G401.6 (cell line): ENCODE measurements around the gene PRCP.

Experiments used
- FAIRE-seq: peaks from 2 replicates; lab custom pipeline; 2012; peaks lifted over from hg19 to GRCh38; lab: Jason Lieb, UNC

Gene PRCP

GRCh38 chr11:82826526-82826925 is 73.7 kb downstream of the PRCP start:
- no peak for FAIRE-seq

DNA sequence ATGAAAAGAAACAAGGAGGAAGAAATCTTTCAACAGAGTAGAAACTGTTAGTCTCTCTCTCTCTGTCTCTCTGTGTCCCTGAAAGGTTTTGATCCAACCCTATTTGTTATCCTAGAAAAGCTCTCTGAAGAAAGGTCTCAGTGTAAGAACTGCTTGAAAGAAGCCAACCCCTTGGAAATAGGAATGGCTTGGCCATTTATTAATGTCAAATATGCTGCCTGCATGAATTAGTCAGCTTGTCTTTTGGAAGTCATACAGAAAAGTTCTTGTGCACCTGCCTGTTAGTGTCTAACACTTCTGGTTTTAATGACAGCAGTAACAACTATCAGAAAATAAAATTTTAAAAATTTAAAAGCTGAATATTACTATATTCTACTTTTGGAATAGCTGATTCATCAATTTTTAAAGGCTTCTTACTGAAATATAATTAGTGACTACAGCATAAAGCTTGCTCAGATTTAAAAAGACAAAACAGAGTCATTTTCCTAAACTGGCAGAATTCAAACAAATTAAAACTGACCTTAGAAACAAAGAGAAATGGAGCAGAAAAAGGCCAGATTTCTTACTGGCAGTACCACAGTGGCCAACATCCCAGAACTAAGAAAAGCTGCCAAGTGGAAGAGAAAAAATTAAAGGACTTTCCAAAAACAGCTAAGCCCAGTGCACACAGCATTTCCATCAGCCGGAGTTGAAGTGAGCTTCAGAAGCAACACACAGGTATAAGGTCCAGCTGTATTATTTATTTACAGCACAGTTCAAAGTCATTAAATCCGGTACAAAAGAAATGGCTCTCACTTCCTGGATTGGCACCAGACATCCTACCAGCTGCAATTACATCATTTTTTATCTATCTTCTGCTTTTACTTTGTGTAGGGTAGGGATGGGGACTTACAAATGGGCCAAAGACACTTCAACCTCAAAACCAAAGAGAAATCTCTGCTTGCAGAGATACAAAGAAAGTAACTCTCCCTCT is 76.3 kb downstream of the PRCP start:
- FAIRE-seq = no peak

DNA sequence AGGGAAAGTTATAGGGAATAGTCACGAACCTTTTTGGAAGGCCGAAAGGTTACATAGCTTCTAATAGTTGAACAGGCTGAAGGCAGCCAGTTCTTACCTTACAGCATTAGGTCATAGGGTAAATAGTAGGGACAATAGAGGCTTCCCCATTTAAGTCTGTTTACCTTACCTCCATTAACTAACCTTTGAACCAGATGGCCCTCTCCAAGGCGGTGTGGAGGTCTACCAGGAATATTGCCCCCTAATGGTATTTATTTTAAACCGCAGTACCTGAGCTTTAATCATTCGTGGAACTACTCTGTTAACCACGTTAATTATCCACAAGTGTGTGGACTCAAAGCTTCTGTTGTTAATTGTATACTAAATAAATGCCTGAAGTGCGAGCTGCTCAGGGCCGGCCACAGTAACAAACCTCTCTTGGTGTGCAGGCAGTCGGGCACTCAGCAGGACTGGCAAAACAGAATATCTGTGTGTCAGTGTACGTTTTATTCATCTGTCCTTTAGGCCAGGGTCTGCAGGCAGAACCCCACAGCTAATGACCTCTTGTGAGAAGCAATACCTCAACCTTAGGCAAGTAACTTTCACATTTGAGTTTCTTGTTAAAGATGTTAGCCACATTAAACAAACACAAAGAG is 81.7 kb downstream of the PRCP start:
- FAIRE-seq = no peak

DNA sequence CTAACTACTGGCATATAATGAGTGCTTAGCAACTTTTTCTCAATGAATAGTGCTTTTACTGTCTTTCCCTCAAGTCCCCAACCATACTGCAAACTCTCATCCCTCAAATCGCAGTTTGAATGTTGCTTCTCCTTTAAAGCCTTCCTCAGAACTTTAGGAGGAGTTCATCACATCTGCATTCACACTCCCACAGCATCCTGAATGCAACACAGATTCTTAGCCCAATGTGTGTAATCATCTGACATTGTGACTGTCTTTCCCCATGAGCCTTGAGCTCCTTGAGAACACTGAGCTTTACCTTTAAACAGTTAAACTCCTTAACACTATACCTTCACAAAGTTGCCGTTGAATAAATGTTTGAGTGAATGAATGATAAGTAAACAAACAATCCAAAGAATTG is 84.8 kb downstream of the PRCP start:
- no peak for FAIRE-seq

DNA sequence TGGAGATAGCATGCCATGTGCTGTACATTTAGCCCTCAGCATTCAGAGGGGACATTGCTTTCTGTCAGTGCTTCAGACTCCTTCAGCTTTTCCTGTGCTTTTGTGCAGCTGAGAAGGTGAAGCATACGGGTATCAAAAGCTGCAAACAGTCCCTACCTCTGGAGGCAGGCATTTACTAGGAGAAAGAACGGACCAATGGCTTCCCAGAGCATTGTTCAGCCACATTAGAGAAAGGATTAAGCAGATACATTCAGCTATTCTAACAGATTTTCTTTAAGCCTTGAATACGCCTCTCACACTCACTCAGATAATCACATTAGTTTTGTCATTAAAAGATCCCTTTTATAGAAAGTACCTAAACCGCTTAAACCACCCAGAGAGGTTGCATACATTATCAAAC is 85.9 kb downstream of the PRCP start:
- no peak for FAIRE-seq

GRCh38 chr11:82811369-82811768 is 88.9 kb downstream of the PRCP start:
- FAIRE-seq = no peak

DNA sequence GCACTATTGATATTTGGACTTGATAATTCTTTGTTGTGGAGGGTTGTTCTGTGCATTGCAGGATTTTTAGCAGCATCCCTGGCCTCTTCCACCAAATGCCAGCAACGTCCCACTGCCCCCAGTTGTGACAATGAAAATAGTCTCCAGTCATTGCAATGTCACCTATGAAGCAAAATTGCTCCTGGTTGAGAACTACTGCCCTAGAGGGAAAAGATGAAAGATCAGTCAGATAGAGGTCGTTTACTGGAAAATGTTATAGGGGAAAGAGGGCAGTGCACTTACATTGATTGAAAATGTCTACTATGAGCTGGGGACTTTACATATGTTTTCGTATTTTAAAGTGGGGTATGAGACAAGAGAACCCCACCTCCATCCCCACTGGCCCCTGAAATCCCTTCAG is 89.5 kb downstream of the PRCP start:
- FAIRE-seq = no peak

GRCh38 chr11:82810326-82810725 is 89.9 kb downstream of the PRCP start:
- no peak for FAIRE-seq

DNA sequence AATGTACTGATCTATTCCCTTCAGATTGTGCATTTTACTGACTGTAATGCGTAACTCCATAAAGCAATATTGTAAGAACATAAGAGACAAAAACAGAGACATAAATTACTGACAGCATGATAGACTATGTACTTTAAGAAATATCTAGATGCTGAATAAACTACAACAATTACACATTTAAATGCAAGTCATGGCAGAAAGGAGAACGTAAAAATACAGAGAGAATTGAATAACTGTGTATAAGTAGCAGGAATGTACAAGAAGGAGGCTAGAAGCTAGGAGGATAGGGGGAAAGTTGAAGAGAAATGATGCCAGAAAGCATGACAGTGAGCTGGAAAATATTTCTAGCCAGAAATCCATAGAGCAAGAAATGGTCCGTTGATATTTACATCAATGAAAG is 92.6 kb downstream of the PRCP start:
- FAIRE-seq = no peak

GRCh38 chr11:82802710-82803109 is 97.5 kb downstream of the PRCP start:
- FAIRE-seq = no peak

DNA sequence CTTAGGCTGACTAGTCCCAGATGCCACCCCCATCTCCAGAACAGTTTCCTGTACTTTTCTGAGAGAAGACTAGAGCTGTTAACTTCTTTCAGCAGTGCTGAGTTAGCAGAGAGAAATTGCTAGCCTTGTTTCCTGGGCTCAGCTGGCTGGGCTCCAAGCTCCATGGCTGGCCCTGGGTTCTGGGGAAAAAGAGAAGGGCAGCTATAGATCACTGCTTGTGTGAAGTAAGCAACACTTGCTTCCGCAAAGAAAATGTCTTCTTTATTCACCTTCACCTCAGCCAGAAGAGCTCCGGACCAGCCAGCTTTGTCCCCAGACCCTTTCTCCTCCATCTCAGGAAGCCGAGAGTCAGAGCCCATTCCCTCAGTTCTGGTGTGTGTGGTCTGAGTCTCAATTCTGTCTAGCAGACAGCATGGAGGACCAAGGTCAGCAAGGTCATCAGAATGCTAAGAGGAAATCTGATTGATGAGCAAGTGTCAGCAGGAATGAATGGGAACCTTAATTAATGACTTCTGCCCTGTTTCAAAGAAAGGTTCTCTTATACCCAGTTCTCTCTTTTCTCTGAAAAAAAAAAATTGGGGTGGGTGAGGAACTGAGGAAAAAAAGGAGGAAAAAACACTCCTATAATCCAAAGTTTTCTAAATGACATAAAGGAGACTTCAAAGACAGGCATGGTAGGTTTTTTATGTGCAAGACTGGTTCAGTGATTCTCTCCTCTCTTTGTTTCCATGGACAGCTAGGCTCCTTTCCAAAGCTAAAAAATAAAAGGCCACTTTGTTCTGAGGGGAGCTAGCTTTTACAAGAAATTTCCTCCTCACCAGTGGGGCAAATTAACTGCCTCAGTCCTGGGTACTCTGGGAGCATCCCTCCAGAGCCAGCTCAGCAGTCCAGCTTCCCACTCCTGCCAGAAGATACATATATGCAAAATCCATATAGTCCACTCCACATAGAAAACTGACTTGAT is 103.0 kb downstream of the PRCP start:
- no peak for FAIRE-seq

GRCh38 chr11:82794490-82794889 is 105.7 kb downstream of the PRCP start:
- no peak for FAIRE-seq

DNA sequence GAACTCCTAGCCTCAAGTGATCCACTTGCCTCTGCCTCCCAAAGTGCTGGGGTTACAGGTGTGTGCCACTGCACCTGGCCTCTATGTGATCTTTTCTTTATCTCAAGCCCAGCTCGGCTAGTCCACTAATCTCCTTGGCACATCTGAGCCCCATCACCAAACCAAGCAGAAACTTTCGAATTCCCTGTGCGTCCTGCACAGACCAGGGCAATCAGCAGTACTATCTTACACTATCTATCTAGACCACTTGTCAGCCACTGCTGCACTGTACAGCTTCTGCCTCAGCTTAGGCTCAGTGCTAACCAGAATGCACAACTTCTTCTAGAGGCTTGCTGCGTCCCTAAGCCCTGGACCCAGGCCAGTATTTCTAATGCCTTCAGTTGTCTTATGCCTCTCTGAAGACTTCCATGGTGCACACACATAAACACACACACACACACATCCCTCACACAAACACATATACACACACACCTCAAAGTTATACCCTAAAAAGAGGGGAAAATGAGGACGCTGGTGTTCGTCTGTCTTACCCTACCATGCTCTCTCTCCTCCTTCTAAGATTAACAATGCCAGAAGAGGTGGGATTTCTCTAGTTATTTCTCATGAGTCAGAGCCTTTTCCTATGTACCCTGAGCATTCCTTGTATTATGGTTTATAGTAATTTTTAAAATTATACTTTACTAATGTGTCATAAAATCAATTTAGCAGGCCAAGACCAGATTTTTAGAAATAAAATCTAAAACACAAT is 107.2 kb downstream of the PRCP start:
- FAIRE-seq = no peak

DNA sequence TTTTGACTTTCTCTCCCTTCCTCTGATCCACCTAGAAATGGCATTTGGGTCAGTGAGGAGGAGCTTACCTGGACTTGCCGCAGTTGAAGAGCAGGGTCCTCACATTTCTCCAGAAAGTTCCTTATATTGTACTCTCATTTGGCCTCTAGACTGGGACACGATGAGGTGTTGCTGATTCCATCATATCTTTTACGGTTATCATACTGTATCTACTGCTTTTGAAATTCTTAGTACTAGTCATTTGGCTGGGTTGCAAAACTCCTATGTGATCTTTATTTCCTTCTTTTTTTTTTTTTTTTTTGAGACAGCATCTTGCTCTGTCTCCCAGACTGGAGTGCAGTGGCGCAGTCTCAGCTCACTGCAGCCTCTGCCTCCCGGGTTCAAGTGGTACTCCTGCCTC is 107.9 kb downstream of the PRCP start:
- FAIRE-seq = no peak

DNA sequence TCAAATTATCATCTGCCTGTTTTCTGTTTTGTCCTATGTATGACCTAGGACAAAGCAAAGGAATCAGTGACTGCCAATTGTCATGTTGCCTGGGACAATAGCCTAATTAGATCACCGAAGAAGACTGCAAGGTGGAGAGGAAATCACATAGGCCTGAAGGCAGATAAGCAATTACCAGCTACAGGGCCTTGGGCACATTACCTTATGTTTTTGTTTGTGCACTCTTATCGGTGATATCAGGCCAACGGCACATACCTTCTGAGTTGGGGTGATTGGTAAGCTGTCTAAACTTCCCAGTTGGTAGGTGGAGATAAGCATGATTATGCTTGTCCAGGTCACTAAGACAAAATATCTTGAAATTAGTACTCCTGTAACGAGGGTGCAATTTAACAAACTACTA is 108.5 kb downstream of the PRCP start:
- FAIRE-seq = no peak

GRCh38 chr11:82790723-82791484 is 109.3 kb downstream of the PRCP start:
- FAIRE-seq = no peak

DNA sequence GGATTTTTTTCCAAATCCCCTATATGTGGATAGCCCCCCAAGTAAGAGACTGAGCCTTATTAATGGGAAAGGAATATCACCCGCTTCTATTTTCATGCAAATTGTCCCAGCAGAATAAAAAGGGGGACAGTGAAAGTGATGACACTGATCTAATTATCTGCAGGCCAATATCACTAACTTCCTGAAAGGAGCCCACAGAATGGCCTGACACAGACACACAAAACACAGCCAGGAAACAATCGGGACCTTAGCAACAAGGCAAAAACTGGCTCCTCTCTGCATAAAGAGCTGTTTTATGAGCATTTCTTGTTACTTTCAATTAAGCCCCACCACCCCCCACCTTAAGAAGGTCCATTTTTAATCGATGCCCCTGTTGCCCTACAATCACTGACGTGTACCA is 112.2 kb downstream of the PRCP start:
- no peak for FAIRE-seq

DNA sequence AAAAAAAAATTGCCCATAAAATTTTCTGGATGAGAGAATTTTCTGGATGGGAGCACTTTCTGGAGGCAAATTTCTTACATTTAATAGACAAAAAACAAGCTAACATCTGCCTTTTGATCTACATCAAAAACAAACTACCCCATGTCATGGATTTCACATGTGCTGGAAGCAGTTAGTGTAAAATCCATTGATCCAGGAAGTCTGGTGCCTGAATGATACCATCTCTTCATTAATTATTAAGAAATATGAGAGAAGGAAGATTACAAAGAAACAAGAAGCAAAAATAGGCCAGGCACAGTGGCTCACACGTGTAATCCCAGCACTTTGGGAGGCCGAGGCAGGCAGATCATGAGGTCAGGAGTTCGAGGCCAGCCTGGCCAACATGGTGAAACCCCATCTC is 113.4 kb downstream of the PRCP start:
- FAIRE-seq = no peak

DNA sequence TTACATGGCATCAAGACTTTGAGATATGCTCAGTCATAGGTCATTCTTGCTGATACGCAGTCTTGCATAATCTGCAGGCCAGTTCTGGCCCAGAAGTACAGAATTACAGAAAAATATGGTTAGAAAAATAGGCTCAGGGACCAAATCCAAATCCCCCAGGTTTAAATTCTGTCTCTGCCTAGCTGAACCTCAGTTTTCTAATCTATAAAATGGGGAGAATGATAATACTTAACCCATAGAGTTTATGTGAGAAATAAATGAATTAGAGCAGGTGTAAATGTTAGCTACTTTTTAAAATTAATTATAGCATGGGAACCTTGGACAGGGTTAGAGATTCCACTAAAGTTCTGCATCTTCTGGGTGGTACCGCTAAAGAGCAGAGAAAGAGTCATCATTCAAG is 114.2 kb downstream of the PRCP start:
- FAIRE-seq = no peak

DNA sequence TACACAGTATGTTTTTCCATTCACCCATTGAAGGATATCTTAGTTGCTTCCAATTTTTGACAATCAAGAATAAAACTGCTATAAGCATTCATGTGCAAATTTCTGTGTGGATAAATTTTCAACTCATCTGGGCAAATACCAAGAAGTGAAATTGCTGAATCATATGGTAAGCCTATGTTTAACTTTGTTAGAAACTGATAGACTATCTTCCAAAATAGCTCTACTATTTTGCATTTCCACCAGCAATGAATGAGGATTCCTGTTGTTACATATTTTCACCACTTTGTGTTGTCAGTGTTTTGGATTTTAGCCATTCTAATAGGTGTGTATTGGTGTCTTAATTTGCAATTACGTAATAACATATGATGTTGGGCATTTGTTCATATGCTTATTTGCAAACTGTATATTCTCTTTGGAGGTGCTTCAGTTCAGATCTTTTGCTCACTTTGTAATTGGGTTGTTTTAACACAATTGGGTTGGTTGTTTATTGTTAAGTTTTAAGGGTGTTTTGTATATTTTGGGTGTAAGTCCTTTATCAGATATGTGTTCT is 117.3 kb downstream of the PRCP start:
- no peak for FAIRE-seq

DNA sequence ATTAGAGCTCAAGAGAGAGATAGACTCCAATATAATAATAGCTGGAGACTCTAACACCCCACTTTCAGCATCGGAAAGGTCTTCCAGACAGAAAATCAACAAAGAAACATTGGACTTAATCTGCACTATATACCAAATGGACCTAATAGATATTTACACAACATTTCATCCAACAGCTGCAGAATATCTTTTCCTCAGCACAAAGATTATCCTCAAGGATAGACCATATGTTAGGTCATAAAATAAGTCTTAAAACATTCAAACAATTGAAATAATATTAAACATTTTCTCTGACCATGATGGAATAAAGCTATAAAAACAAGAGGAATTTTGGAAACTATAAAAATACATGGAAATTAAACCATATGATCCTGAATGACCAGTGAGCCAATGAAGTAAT is 121.5 kb downstream of the PRCP start:
- no peak for FAIRE-seq
